Nephron (organoid): Measurements from ENCODE around the gene TMEM106C.
A peak's percentile ranks its signal among the peaks of the same experiment; 100 is the strongest.

Source experiments
- H3K27ac Mint-ChIP-seq, 3 experiments: 2 replicates each; pipeline ENCODE4 v1.8.0; 2020; ENCODE audit warnings: mixed read lengths in 3 of 3, mild to moderate bottlenecking in 2 of 3, moderate library complexity in 1 of 3
- H3K27me3 Mint-ChIP-seq: 2 replicates; pipeline ENCODE4 v1.8.0; 2021; ENCODE audit warnings: low read depth, mild to moderate bottlenecking, moderate library complexity, mixed read lengths
- H3K36me3 Mint-ChIP-seq: 2 replicates; pipeline ENCODE4 v1.8.0; 2020; ENCODE audit warnings: low read depth, mixed read lengths
- H3K4me1 Mint-ChIP-seq: 2 replicates; pipeline ENCODE4 v1.8.0; 2020; ENCODE audit warnings: mixed read lengths
- H3K4me3 Mint-ChIP-seq, 3 experiments: 2 replicates each; pipeline ENCODE4 v1.8.0; 2020; ENCODE audit warnings: mild to moderate bottlenecking in 3 of 3, mixed read lengths in 3 of 3, moderate library complexity in 2 of 3
- H3K9me3 Mint-ChIP-seq: 2 replicates; pipeline ENCODE4 v1.8.0; 2020; ENCODE audit warnings: mixed read lengths
- TF ChIP-seq, protein P1 (sequence below), 3 experiments: fragments of 200-600 bp; sonication (generic); IDR thresholded peaks; one replicate each; pipeline ENCODE4 v1.5.0; 2021; ENCODE audit warnings: antibody characterized with exemption in 3 of 3; ENCODE audit not compliant: unreplicated experiment in 3 of 3

The TMEM106C gene

DNA sequence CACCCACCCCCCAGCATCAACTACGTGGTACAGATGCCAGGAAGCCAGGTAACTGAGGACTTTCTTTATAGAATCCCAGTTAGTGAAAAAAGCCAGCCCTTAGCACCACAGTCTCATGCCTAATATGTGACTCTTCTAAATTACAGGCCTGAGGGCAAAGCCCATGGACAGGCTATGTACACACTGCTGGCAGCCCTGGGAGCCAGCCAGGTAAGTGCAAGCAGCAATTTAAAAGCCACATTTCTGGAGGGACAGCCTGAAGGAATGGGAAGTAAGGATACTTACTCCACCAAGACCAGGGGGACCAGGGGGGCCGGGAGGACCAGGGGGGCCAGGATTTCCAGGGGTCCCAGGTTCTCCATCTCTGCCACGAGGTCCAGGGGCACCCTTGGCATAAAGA is 33.9 kb downstream of the TMEM106C start:
- Mint-ChIP-seq H3K4me1 (peaks cover 51% of the 10 kb centered on the region), H3K9me3 (no peaks in the 10 kb centered on the region), H3K4me3 (no peak overlapping the region), H3K36me3 (peaks cover 51% of the 10 kb centered on the region), H3K27ac (no peak overlapping the region), H3K27me3 (peaks cover 66% of the 10 kb centered on the region)
- TF ChIP-seq, protein P1, sequence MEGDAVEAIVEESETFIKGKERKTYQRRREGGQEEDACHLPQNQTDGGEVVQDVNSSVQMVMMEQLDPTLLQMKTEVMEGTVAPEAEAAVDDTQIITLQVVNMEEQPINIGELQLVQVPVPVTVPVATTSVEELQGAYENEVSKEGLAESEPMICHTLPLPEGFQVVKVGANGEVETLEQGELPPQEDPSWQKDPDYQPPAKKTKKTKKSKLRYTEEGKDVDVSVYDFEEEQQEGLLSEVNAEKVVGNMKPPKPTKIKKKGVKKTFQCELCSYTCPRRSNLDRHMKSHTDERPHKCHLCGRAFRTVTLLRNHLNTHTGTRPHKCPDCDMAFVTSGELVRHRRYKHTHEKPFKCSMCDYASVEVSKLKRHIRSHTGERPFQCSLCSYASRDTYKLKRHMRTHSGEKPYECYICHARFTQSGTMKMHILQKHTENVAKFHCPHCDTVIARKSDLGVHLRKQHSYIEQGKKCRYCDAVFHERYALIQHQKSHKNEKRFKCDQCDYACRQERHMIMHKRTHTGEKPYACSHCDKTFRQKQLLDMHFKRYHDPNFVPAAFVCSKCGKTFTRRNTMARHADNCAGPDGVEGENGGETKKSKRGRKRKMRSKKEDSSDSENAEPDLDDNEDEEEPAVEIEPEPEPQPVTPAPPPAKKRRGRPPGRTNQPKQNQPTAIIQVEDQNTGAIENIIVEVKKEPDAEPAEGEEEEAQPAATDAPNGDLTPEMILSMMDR (IDR thresholded peaks at IDR 0.05; ENCODE audit: unreplicated experiment in 3 of 3): no peak

DNA sequence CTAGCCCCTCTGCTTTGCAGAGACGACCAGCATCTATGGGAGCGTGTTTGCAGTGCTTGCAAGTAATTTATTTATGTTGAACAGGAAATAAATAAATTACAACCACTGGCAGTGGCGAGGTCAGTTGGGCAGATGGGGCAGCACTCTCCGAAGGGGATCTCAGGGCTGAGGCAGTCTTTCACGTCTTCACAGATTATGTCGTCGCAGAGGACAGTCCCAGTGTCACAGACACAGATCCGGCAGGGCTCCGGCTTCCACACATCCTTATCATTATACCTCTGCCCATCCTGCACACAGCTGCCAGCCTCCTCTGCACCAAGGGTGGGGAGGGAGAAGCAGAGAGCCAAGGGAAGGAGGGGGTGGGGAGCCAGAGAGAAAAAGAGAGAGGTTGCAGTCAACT is 36.4 kb downstream of the TMEM106C start:
- H3K9me3 Mint-ChIP-seq: no peaks in the 10 kb centered on the region
- no peak overlapping the region for H3K27ac Mint-ChIP-seq
- H3K4me1 Mint-ChIP-seq: peaks cover 67% of the 10 kb centered on the region
- TF ChIP-seq, protein P1 (IDR thresholded peaks at IDR 0.05; ENCODE audit: unreplicated experiment in 3 of 3): no peak
- H3K27me3 Mint-ChIP-seq: peaks cover 82% of the 10 kb centered on the region
- peaks cover 35% of the 10 kb centered on the region for H3K36me3 Mint-ChIP-seq
- H3K4me3 Mint-ChIP-seq: peak overlapping the region in 1 of 3 experiments; percentile 46

DNA sequence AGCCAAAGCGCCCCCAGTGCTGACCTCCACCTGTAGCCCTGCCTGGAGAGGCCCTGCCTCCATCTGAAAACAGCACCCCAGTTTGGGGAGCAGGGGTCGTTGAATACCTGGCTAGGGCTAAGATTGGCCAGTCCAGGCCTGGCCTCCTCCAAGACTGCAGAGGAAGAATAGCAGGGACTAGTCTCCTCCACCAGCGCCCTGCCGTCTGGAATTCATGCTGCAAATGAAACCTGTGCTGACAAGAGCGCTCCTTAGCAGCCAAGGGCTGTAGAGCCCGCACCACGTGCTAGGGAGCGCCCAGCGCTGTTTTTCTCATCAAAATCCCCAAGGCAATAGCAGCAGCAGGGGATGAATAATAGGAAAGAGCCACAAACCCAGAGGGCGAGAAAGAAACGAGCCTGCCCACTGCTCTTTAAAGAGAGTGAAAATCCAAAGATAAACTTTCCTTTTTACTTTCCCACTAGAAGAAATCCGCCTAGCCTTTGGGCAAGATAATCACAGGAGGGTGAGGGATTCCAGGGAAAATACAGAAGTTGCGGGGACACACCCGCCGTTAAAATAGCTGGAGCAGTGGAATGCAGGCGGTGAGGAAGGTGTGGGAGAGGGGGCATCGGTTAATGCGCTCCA is 37.6 kb downstream of the TMEM106C start:
- TF ChIP-seq, protein P1 (IDR thresholded peaks at IDR 0.05; ENCODE audit: unreplicated experiment in 3 of 3): no peak
- Mint-ChIP-seq H3K36me3 (peaks cover 24% of the 10 kb centered on the region), H3K27me3 (peaks cover 90% of the 10 kb centered on the region), H3K4me3 (peak overlapping the region; percentile 88), H3K27ac (peak overlapping the region in 2 of 3 experiments; percentile 31 to 41), H3K4me1 (peaks cover 62% of the 10 kb centered on the region), H3K9me3 (no peaks in the 10 kb centered on the region)

DNA sequence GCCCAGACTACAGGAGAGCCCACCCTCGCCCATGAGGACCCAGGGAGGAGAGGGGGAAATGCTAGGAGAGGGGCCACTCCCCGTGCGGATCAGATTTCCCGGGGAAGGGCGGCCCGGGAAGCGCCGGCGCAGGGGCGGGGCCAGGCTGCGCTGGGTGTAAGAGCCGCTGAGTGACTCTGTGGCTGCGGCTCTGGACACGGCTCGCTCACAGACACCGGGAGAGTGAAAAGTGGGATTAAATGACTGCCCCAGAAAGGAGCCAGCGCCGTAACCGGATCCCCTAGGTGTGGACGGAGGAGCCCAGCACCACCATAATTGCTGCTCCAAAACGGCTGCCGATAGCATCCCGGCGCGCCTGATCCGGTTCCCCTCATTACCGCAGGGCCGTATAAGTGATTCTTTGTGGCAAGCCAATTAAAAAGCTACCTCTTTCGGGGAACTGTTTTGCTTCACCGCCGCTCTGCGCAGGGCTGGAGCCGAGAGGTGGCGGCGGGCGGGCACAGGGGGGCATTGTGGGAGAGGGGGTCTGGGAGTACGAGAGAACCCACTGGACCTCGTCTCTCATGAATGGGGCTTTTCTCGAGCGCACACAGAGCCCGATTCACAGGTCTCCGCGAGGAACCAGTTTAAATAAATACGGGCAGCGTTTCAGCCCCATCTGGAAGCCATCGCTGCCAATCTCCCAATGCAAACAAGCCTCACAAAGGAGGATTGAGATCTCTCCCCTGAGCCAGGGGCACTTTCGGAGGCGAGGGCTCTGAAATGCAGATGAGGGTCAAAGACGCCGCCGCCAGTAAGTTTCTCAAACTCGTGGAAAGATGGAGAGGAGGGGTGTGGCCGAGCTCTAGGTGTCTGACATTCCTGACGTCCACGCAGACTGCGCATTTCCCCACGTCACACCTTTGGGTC is 38.4 kb downstream of the TMEM106C start:
- no peaks in the 10 kb centered on the region for H3K9me3 Mint-ChIP-seq
- TF ChIP-seq, protein P1 (IDR thresholded peaks at IDR 0.05; ENCODE audit: unreplicated experiment in 3 of 3): no peak
- peaks cover 91% of the 10 kb centered on the region for H3K27me3 Mint-ChIP-seq
- H3K4me1 Mint-ChIP-seq: peaks cover 57% of the 10 kb centered on the region
- peak overlapping the region in 2 of 3 experiments; percentile 41 to 65 for H3K27ac Mint-ChIP-seq
- peaks cover 18% of the 10 kb centered on the region for H3K36me3 Mint-ChIP-seq
- peak overlapping the region; percentile 88 for H3K4me3 Mint-ChIP-seq

DNA sequence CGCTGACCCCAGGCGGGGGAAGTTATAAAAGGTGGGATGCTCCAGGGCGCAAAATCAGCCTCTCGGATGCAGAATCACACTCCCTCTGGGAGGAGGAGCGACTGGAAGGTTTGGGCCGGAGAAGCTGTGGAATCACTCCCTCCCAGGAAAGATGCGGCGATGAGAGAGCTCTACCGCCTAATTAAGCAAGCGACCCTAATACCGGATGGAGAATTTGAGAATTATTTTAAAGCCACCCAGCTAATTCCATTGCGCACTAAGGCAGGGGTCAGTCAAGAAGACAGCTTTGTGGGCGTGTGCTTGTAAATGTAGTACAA is 39.0 kb downstream of the TMEM106C start:
- Mint-ChIP-seq H3K4me3 (peak overlapping the region; percentile 88), H3K27ac (peak overlapping the region in 1 of 3 experiments; percentile 65), H3K27me3 (peaks cover 97% of the 10 kb centered on the region), H3K4me1 (peaks cover 57% of the 10 kb centered on the region), H3K36me3 (peaks cover 16% of the 10 kb centered on the region), H3K9me3 (no peaks in the 10 kb centered on the region)
- TF ChIP-seq, protein P1 (IDR thresholded peaks at IDR 0.05; ENCODE audit: unreplicated experiment in 3 of 3): no peak
